K562 (cell line): ENCODE measurements around the gene KRTAP4-3. TPM values are rescaled to one million over a fixed set of nuclear protein-coding genes. Genes with fewer than 3 reads are reported as not detected.
"Not testable (repeated sequence)": the region's sequence is repeated elsewhere in the genome, so short reads cannot be mapped to it uniquely, and the experiment has no call there.

Experiments
- ATAC-seq: fragments of 200-7000 bp; cut with Tn5 transposase; 3 replicates; pipeline ENCODE4 v1.9.1; 2020; ENCODE audit warnings: moderate library complexity
- BruUV-seq: library from RNA; stranded (reverse); fragments of 400-500 nt; replicated peaks from 2 replicates; lab custom pipeline; 2021; lab: Mats Ljungman, UMichigan
- CTCF ChIA-PET: fragments of 300-600 bp; formaldehyde crosslinking; extraction: SDS; loops from one replicate; lab custom pipeline; 2021; ENCODE audit warnings: low intra/inter-chr PET ratio; lab: Yijun Ruan, JAX
- POLR2A ChIA-PET: fragments of 300-600, 350-650 bp; sonication (Branson Sonifier 250); formaldehyde crosslinking; extraction: SDS; loops from one replicate; lab custom pipeline; 2021; ENCODE audit warnings: antibody characterized with exemption, inconsistent platforms; lab: Yijun Ruan, JAX
- DNase-seq, 4 experiments: peaks; one replicate each; pipeline versions ENCODE4 v3.0.0 to v3.0.0-alpha.2; 2011 to 2018; ENCODE audit warnings: low spot score in 3 of 4, mixed read lengths in 3 of 4; ENCODE audit errors: extremely low read depth in 1 of 4
- FAIRE-seq: peaks from 2 replicates; lab custom pipeline; 2011; peaks lifted over from hg19 to GRCh38; lab: Jason Lieb, UNC
- H2AFZ ChIP-seq: 2 replicates; pipeline ENCODE4 v1.6.0; 2011; ENCODE audit warnings: low read depth, low read length, control low read depth, inconsistent platforms
- H3K27ac ChIP-seq: fragments of 200-600 bp; 3 replicates; pipeline ENCODE4 v1.8.0; 2011; ENCODE audit warnings: low read depth, mild to moderate bottlenecking, control low read depth, inconsistent platforms, low read length, moderate library complexity, mixed read lengths; ENCODE audit errors: extremely low read depth
- H3K27me3 ChIP-seq, 2 experiments: fragments of 300-600 bp in 1 of 2; 2 replicates in 1 of 2; 3 replicates in 1 of 2; pipeline versions ENCODE4 v1.6.0 to v1.8.0; 2011; ENCODE audit warnings: inconsistent platforms in 2 of 2, low read length in 2 of 2, mild to moderate bottlenecking in 1 of 2, mixed read lengths in 1 of 2, moderate library complexity in 1 of 2; ENCODE audit not compliant: control insufficient read depth in 2 of 2, insufficient read depth in 2 of 2
- H3K36me3 ChIP-seq: fragments of 300-600 bp; 3 replicates; pipeline ENCODE4 v1.8.0; 2011; ENCODE audit warnings: mild to moderate bottlenecking, low read length, inconsistent platforms; ENCODE audit not compliant: control insufficient read depth, insufficient read depth
- H3K4me1 ChIP-seq, 2 experiments: fragments of 200-600 bp in 1 of 2; replicated peaks in 1 of 2; 2 replicates in 1 of 2; 3 replicates in 1 of 2; pipeline versions ENCODE4 v1.5.1 to v1.8.0; 2011; ENCODE audit warnings: inconsistent platforms in 2 of 2, low read length in 2 of 2, mild to moderate bottlenecking in 1 of 2, mixed read lengths in 1 of 2, moderate library complexity in 1 of 2; ENCODE audit not compliant: control insufficient read depth in 2 of 2, insufficient read depth in 2 of 2
- H3K4me2 ChIP-seq: 2 replicates; pipeline ENCODE4 v1.6.1; 2011; ENCODE audit warnings: low read length, control low read depth, inconsistent platforms, mixed read lengths; ENCODE audit not compliant: insufficient read depth
- H3K4me3 ChIP-seq: fragments of 200-600 bp; sonication (generic), shearing (Covaris generic); 2 replicates; pipeline ENCODE4 v1.5.1; 2016; ENCODE audit warnings: control low read depth, inconsistent platforms
- H3K79me2 ChIP-seq: fragments of 200-600 bp; 3 replicates; pipeline ENCODE4 v1.8.0; 2011; ENCODE audit warnings: low read length, inconsistent platforms; ENCODE audit not compliant: control insufficient read depth, insufficient read depth
- H3K9ac ChIP-seq, 2 experiments: 2 replicates each; pipeline versions ENCODE4 v1.6.0 to v1.6.1; 2011; ENCODE audit warnings: low read depth in 2 of 2, low read length in 2 of 2, control low read depth in 1 of 2, inconsistent platforms in 1 of 2, mild to moderate bottlenecking in 1 of 2, mixed read lengths in 1 of 2; ENCODE audit not compliant: insufficient read depth in 1 of 2
- H3K9me1 ChIP-seq: one replicate; pipeline ENCODE4 v1.6.0; 2011; ENCODE audit warnings: inconsistent platforms, mild to moderate bottlenecking, low read length, moderate library complexity; ENCODE audit not compliant: control insufficient read depth, insufficient read depth
- H3K9me3 ChIP-seq: replicated peaks from 2 replicates; pipeline ENCODE4 v1.5.1; 2011; ENCODE audit warnings: low read depth, low read length, inconsistent platforms; ENCODE audit not compliant: control insufficient read depth, insufficient read depth
- H4K20me1 ChIP-seq: replicated peaks from 2 replicates; pipeline ENCODE4 v1.6.1; 2011; ENCODE audit warnings: low read length, inconsistent platforms, mixed read lengths; ENCODE audit not compliant: control insufficient read depth, insufficient read depth
- ELK1 ChIP-seq: sonication (generic); formaldehyde crosslinking; IDR thresholded peaks from 2 replicates; pipeline ENCODE4 v1.8.1; 2022; ENCODE audit warnings: missing genetic modification reagents
- FOXJ3 ChIP-seq: sonication (generic); formaldehyde crosslinking; IDR thresholded peaks from 2 replicates; pipeline ENCODE4 v1.4.0; 2020; ENCODE audit warnings: mild to moderate bottlenecking, missing genetic modification reagents
- HSF4 ChIP-seq: fragments of 250-450 bp; sonication (Bioruptor Pico); IDR thresholded peaks from 2 replicates; pipeline ENCODE4 v2.1.2; 2022; ENCODE audit warnings: mild to moderate bottlenecking, moderate library complexity, borderline replicate concordance
- MCM7 ChIP-seq, 2 experiments: fragments of 450-650 bp; IDR thresholded peaks; 2 replicates each; pipeline ENCODE4 v1.6.1; 2016 to 2018
- NFRKB ChIP-seq: fragments of 450-650 bp; IDR thresholded peaks from 2 replicates; pipeline ENCODE4 v1.6.1; 2016; ENCODE audit warnings: low read depth
- YBX1 ChIP-seq: fragments of 450-650 bp; IDR thresholded peaks from 2 replicates; pipeline ENCODE4 v1.7.1; 2016; ENCODE audit warnings: mild to moderate bottlenecking
- ZNF583 ChIP-seq: fragments of 250-450 bp; sonication (Bioruptor Pico); IDR thresholded peaks from 2 replicates; pipeline ENCODE4 v1.4.0; 2020
- WGBS: fragments of 100-300 bp; shearing (Covaris generic); methylation state at CpG from one replicate; pipeline ENCODE4 v1.1.6; 2016; ENCODE audit warnings: low coverage, mixed read lengths; ENCODE audit not compliant: insufficient coverage; ENCODE audit errors: missing lambda C conversion rate; 5-methylcytosine and 5-hydroxymethylcytosine counted together
- in situ Hi-C: fragments of 300-500 bp; cut with MboI; formaldehyde crosslinking; loops from 4 replicates; pipeline ENCODE4 v1.15.0; 2018; ENCODE audit warnings: inconsistent platforms, mixed read lengths
- intact Hi-C: fragments of 100-400 bp; cut with micrococcal nuclease; formaldehyde crosslinking; loops from 2 replicates; pipeline ENCODE4 v1.14.2; 2022
- polyA plus RNA-seq, 8 experiments: library from polyadenylated mRNA; depleted of rRNA in 4 of 8; stranded (reverse) in 5 of 8; unstranded in 3 of 8; fragments of >200 nt; fragmentation: Nextera tagmentation in 2 of 8; fragmentation: Illumina TruSeq in 1 of 8; extraction: Ambion mirVana in 2 of 8; extraction: Trizol in 1 of 8; gene quantifications; 2 replicates each; pipeline versions ENCODE4 v1.2.1 to v1.2.3, GENCODE V29; 2011 to 2014; ENCODE audit warnings: inconsistent platforms in 1 of 8, missing spikeins in 1 of 8
- small RNA-seq: library from RNA; depleted of rRNA; stranded (forward); fragments of <200 nt; gene quantifications from one replicate; pipeline ENCODE3, GENCODE V24; 2014
- total RNA-seq, 7 experiments: library from RNA; depleted of rRNA in 6 of 7; stranded (reverse); fragments of >200 nt in 6 of 7; fragmentation: Illumina TruSeq in 2 of 7; extraction: Trizol in 2 of 7; gene quantifications; 2 replicates each; pipeline versions ENCODE4 v1.2.1 to v1.2.3, GENCODE V29; 2011 to 2021; ENCODE audit warnings: low replicate concordance in 1 of 7

Gene KRTAP4-3
- total and polyA plus RNA-seq, 9 of the 15 experiments (the other 6 are each of a cell fraction or from before 2014, with no cell fraction given): not detected

GRCh38 chr17:41118721-41119120 is 49.3 kb downstream of the KRTAP4-3 start (continued):
- TF ChIP-seq ELK1 (CRISPR knock-in tag): no peak
- TF ChIP-seq HSF4: no peak
- no peak for TF ChIP-seq NFRKB
- TF ChIP-seq FOXJ3 (CRISPR knock-in tag): no peak
- no peak for TF ChIP-seq ZNF583
- TF ChIP-seq YBX1: no peak
- no peak for TF ChIP-seq MCM7 (IDR thresholded peaks at IDR 0.05)

GRCh38 chr17:41117846-41118386 is 50.1 kb downstream of the KRTAP4-3 start, which contains the start of gene KRTAP4-11:
KRTAP4-11 (minus strand) TSS chr17:41118373; CDS start chr17:41118315, 58 bp downstream.
- H3K4me3 ChIP-seq, DNase-seq, H3K9me3 ChIP-seq, H3K9me1 ChIP-seq, ATAC-seq, H2AFZ ChIP-seq, H3K27ac ChIP-seq, H3K79me2 ChIP-seq, BruUV-seq, H3K4me1 ChIP-seq, H3K36me3 ChIP-seq, in situ Hi-C loops, intact Hi-C loops, POLR2A ChIA-PET, FAIRE-seq, H3K27me3 ChIP-seq, H4K20me1 ChIP-seq, H3K9ac ChIP-seq, H3K4me2 ChIP-seq: not testable (repeated sequence)
- 0% methylated on average over 10 of the region's 10 CpGs for WGBS
- CTCF ChIA-PET: interaction anchor here (0.7 kb wide), 1 partner anchor 216 kb away, joined by 3 read pairs; no protein-coding TSS in a partner anchor

Small RNA genes within 50 kb of the gene (small RNA-seq; reads per million reads assigned to genes)
- gene KRTAP4-17P: not detected

Other genes with a start within 250 kb of the KRTAP4-3 start
Only the 7 nearest of the 40 such genes appear.
- gene KRTAP4-12, start 44.0 kb downstream of the KRTAP4-3 start, total RNA-seq (2014; rRNA removed): not detected in 2 replicates
- gene KRTAP4-12, start 44.0 kb downstream of the KRTAP4-3 start, total RNA-seq (2014; rRNA removed; fragmentation: Illumina TruSeq; extraction: Trizol): not detected in 2 replicates
- not detected in 2 replicates for gene KRTAP4-12, start 44.0 kb downstream of the KRTAP4-3 start, total RNA-seq (2015; rRNA removed; fragmentation: Illumina TruSeq; extraction: Trizol)
- not detected in 2 replicates for gene KRTAP4-12, start 44.0 kb downstream of the KRTAP4-3 start, total RNA-seq (2021)
- gene KRTAP4-12, start 44.0 kb downstream of the KRTAP4-3 start, polyA plus RNA-seq (2011; rRNA removed): not detected in 2 replicates
- not detected in 2 replicates for gene KRTAP4-12, start 44.0 kb downstream of the KRTAP4-3 start, polyA plus RNA-seq (2014; fragmentation: Illumina TruSeq; extraction: Trizol)
- not detected for gene KRTAP4-12, start 44.0 kb downstream of the KRTAP4-3 start, polyA plus RNA-seq (2014; fragmentation: Nextera tagmentation; extraction: Ambion mirVana)
- gene KRTAP4-12, start 44.0 kb downstream of the KRTAP4-3 start, polyA plus RNA-seq (2014; rRNA removed): not detected in 2 replicates
- not detected in 2 replicates for gene KRTAP4-6, start 27.7 kb downstream of the KRTAP4-3 start, total RNA-seq (2014; rRNA removed)
- not detected in 2 replicates for gene KRTAP4-6, start 27.7 kb downstream of the KRTAP4-3 start, total RNA-seq (2014; rRNA removed; fragmentation: Illumina TruSeq; extraction: Trizol)
- gene KRTAP4-6, start 27.7 kb downstream of the KRTAP4-3 start, total RNA-seq (2015; rRNA removed; fragmentation: Illumina TruSeq; extraction: Trizol): not detected in 2 replicates
- gene KRTAP4-6, start 27.7 kb downstream of the KRTAP4-3 start, total RNA-seq (2021): not detected in 2 replicates
- not detected in 2 replicates for gene KRTAP4-6, start 27.7 kb downstream of the KRTAP4-3 start, polyA plus RNA-seq (2011; rRNA removed)
- not detected in 2 replicates for gene KRTAP4-6, start 27.7 kb downstream of the KRTAP4-3 start, polyA plus RNA-seq (2014; fragmentation: Illumina TruSeq; extraction: Trizol)
- gene KRTAP4-6, start 27.7 kb downstream of the KRTAP4-3 start, polyA plus RNA-seq (2014; fragmentation: Nextera tagmentation; extraction: Ambion mirVana): not detected
- not detected in 2 replicates for gene KRTAP4-6, start 27.7 kb downstream of the KRTAP4-3 start, polyA plus RNA-seq (2014; rRNA removed)
- not detected in 2 replicates for gene KRTAP4-5, start 18.4 kb downstream of the KRTAP4-3 start, total RNA-seq (2014; rRNA removed)
- not detected in 2 replicates for gene KRTAP4-5, start 18.4 kb downstream of the KRTAP4-3 start, total RNA-seq (2014; rRNA removed; fragmentation: Illumina TruSeq; extraction: Trizol)
- gene KRTAP4-5, start 18.4 kb downstream of the KRTAP4-3 start, total RNA-seq (2015; rRNA removed; fragmentation: Illumina TruSeq; extraction: Trizol): not detected in 2 replicates
- gene KRTAP4-5, start 18.4 kb downstream of the KRTAP4-3 start, total RNA-seq (2021): not detected in 2 replicates
- gene KRTAP4-5, start 18.4 kb downstream of the KRTAP4-3 start, polyA plus RNA-seq (2011; rRNA removed): not detected in 2 replicates
- gene KRTAP4-5, start 18.4 kb downstream of the KRTAP4-3 start, polyA plus RNA-seq (2014; fragmentation: Illumina TruSeq; extraction: Trizol): not detected in 2 replicates
- gene KRTAP4-5, start 18.4 kb downstream of the KRTAP4-3 start, polyA plus RNA-seq (2014; fragmentation: Nextera tagmentation; extraction: Ambion mirVana): not detected
- gene KRTAP4-5, start 18.4 kb downstream of the KRTAP4-3 start, polyA plus RNA-seq (2014; rRNA removed): not detected in 2 replicates
- not detected in 2 replicates for gene KRTAP4-4, start 7.5 kb downstream of the KRTAP4-3 start, total RNA-seq (2014; rRNA removed)
- not detected in 2 replicates for gene KRTAP4-4, start 7.5 kb downstream of the KRTAP4-3 start, total RNA-seq (2014; rRNA removed; fragmentation: Illumina TruSeq; extraction: Trizol)
- not detected in 2 replicates for gene KRTAP4-4, start 7.5 kb downstream of the KRTAP4-3 start, total RNA-seq (2015; rRNA removed; fragmentation: Illumina TruSeq; extraction: Trizol)
- gene KRTAP4-4, start 7.5 kb downstream of the KRTAP4-3 start, total RNA-seq (2021): not detected in 2 replicates
- not detected in 2 replicates for gene KRTAP4-4, start 7.5 kb downstream of the KRTAP4-3 start, polyA plus RNA-seq (2011; rRNA removed)
- gene KRTAP4-4, start 7.5 kb downstream of the KRTAP4-3 start, polyA plus RNA-seq (2014; fragmentation: Illumina TruSeq; extraction: Trizol): not detected in 2 replicates
- not detected for gene KRTAP4-4, start 7.5 kb downstream of the KRTAP4-3 start, polyA plus RNA-seq (2014; fragmentation: Nextera tagmentation; extraction: Ambion mirVana)
- gene KRTAP4-4, start 7.5 kb downstream of the KRTAP4-3 start, polyA plus RNA-seq (2014; rRNA removed): not detected in 2 replicates
- not detected in 2 replicates for gene KRTAP4-2, start 10.0 kb upstream of the KRTAP4-3 start, total RNA-seq (2014; rRNA removed)
- not detected in 2 replicates for gene KRTAP4-2, start 10.0 kb upstream of the KRTAP4-3 start, total RNA-seq (2014; rRNA removed; fragmentation: Illumina TruSeq; extraction: Trizol)
- gene KRTAP4-2, start 10.0 kb upstream of the KRTAP4-3 start, total RNA-seq (2015; rRNA removed; fragmentation: Illumina TruSeq; extraction: Trizol): not detected in 2 replicates
- gene KRTAP4-2, start 10.0 kb upstream of the KRTAP4-3 start, total RNA-seq (2021): not detected in 2 replicates
- gene KRTAP4-2, start 10.0 kb upstream of the KRTAP4-3 start, polyA plus RNA-seq (2011; rRNA removed): not detected in 2 replicates
- gene KRTAP4-2, start 10.0 kb upstream of the KRTAP4-3 start, polyA plus RNA-seq (2014; fragmentation: Illumina TruSeq; extraction: Trizol): not detected in 2 replicates
- not detected for gene KRTAP4-2, start 10.0 kb upstream of the KRTAP4-3 start, polyA plus RNA-seq (2014; fragmentation: Nextera tagmentation; extraction: Ambion mirVana)
- gene KRTAP4-2, start 10.0 kb upstream of the KRTAP4-3 start, polyA plus RNA-seq (2014; rRNA removed): not detected in 2 replicates
- not detected in 2 replicates for gene KRTAP4-1, start 16.7 kb upstream of the KRTAP4-3 start, total RNA-seq (2014; rRNA removed)
- gene KRTAP4-1, start 16.7 kb upstream of the KRTAP4-3 start, total RNA-seq (2014; rRNA removed; fragmentation: Illumina TruSeq; extraction: Trizol): not detected in 2 replicates
- gene KRTAP4-1, start 16.7 kb upstream of the KRTAP4-3 start, total RNA-seq (2015; rRNA removed; fragmentation: Illumina TruSeq; extraction: Trizol): not detected in 2 replicates
- gene KRTAP4-1, start 16.7 kb upstream of the KRTAP4-3 start, total RNA-seq (2021): not detected in 2 replicates
- gene KRTAP4-1, start 16.7 kb upstream of the KRTAP4-3 start, polyA plus RNA-seq (2011; rRNA removed): not detected in 2 replicates
- gene KRTAP4-1, start 16.7 kb upstream of the KRTAP4-3 start, polyA plus RNA-seq (2014; fragmentation: Illumina TruSeq; extraction: Trizol): not detected in 2 replicates
- not detected for gene KRTAP4-1, start 16.7 kb upstream of the KRTAP4-3 start, polyA plus RNA-seq (2014; fragmentation: Nextera tagmentation; extraction: Ambion mirVana)
- 0.09 TPM in 1 of 2 replicates, not detected in the other for gene KRTAP4-1, start 16.7 kb upstream of the KRTAP4-3 start, polyA plus RNA-seq (2014; rRNA removed)
- gene KRTAP9-1, start 21.7 kb upstream of the KRTAP4-3 start, total RNA-seq (2014; rRNA removed): not detected in 2 replicates
- not detected in 2 replicates for gene KRTAP9-1, start 21.7 kb upstream of the KRTAP4-3 start, total RNA-seq (2014; rRNA removed; fragmentation: Illumina TruSeq; extraction: Trizol)
- not detected in 2 replicates for gene KRTAP9-1, start 21.7 kb upstream of the KRTAP4-3 start, total RNA-seq (2015; rRNA removed; fragmentation: Illumina TruSeq; extraction: Trizol)
- not detected in 2 replicates for gene KRTAP9-1, start 21.7 kb upstream of the KRTAP4-3 start, total RNA-seq (2021)
- gene KRTAP9-1, start 21.7 kb upstream of the KRTAP4-3 start, polyA plus RNA-seq (2011; rRNA removed): not detected in 2 replicates
- gene KRTAP9-1, start 21.7 kb upstream of the KRTAP4-3 start, polyA plus RNA-seq (2014; fragmentation: Illumina TruSeq; extraction: Trizol): not detected in 2 replicates
- gene KRTAP9-1, start 21.7 kb upstream of the KRTAP4-3 start, polyA plus RNA-seq (2014; fragmentation: Nextera tagmentation; extraction: Ambion mirVana): not detected
- not detected in 2 replicates for gene KRTAP9-1, start 21.7 kb upstream of the KRTAP4-3 start, polyA plus RNA-seq (2014; rRNA removed)